HEK293 (cell line): ENCODE results near the gene YDJC.

Source experiments
- BCL11B ChIP-seq: fragments of 450-650 bp; formaldehyde crosslinking; IDR thresholded peaks from 2 replicates; pipeline ENCODE4 v1.5.1; 2016; ENCODE audit warnings: low read depth, missing biosample characterization, missing genetic modification characterization
- HOXC10 ChIP-seq: sonication (generic); formaldehyde crosslinking; IDR thresholded peaks from 2 replicates; pipeline ENCODE4 v1.8.1; 2023; ENCODE audit warnings: mild to moderate bottlenecking, missing genetic modification reagents
- KLF16 ChIP-seq: fragments of 450-650 bp; formaldehyde crosslinking; IDR thresholded peaks from 2 replicates; pipeline ENCODE4 v1.5.1; 2017; ENCODE audit warnings: missing biosample characterization, missing genetic modification characterization
- MYNN ChIP-seq: fragments of 450-650 bp; formaldehyde crosslinking; IDR thresholded peaks from 2 replicates; pipeline ENCODE4 v1.5.1; 2016; ENCODE audit warnings: missing biosample characterization, missing genetic modification characterization, borderline replicate concordance
- SCRT1 ChIP-seq: fragments of 450-650 bp; formaldehyde crosslinking; IDR thresholded peaks from 2 replicates; pipeline ENCODE4 v1.5.1; 2016; ENCODE audit warnings: missing biosample characterization, missing genetic modification characterization, borderline replicate concordance
- SETDB1 ChIP-seq: IDR thresholded peaks from one replicate; pipeline ENCODE4 v1.6.1; 2017; ENCODE audit warnings: mild to moderate bottlenecking, low read length, moderate library complexity, mixed read lengths; ENCODE audit not compliant: insufficient read length
- YY1 ChIP-seq: fragments of 450-650 bp; formaldehyde crosslinking; IDR thresholded peaks from 2 replicates; pipeline ENCODE4 v1.5.1; 2018; ENCODE audit warnings: missing biosample characterization, missing genetic modification characterization
- YY2 ChIP-seq: fragments of 450-650 bp; formaldehyde crosslinking; IDR thresholded peaks from 2 replicates; pipeline ENCODE4 v1.5.1; 2016; ENCODE audit warnings: missing biosample characterization, missing genetic modification characterization
- ZBTB17 ChIP-seq: fragments of 450-650 bp; formaldehyde crosslinking; IDR thresholded peaks from 2 replicates; pipeline ENCODE4 v1.5.1; 2016; ENCODE audit warnings: missing biosample characterization, missing genetic modification characterization
- ZBTB21 ChIP-seq: fragments of 450-650 bp; formaldehyde crosslinking; IDR thresholded peaks from 2 replicates; pipeline ENCODE4 v1.5.1; 2017; ENCODE audit warnings: missing biosample characterization, missing genetic modification characterization
- ZBTB48 ChIP-seq: fragments of 450-650 bp; formaldehyde crosslinking; IDR thresholded peaks from 2 replicates; pipeline ENCODE4 v1.5.1; 2016; ENCODE audit warnings: missing biosample characterization, missing genetic modification characterization
- ZFP69B ChIP-seq: fragments of 450-650 bp; formaldehyde crosslinking; IDR thresholded peaks from 2 replicates; pipeline ENCODE4 v1.5.1; 2016; ENCODE audit warnings: missing biosample characterization, missing genetic modification characterization
- ZIC2 ChIP-seq: fragments of 450-650 bp; formaldehyde crosslinking; IDR thresholded peaks from 2 replicates; pipeline ENCODE4 v1.5.1; 2016; ENCODE audit warnings: missing biosample characterization, missing genetic modification characterization
- ZNF112 ChIP-seq: fragments of 450-650 bp; formaldehyde crosslinking; IDR thresholded peaks from 2 replicates; pipeline ENCODE4 v1.5.0; 2017; ENCODE audit warnings: missing biosample characterization, missing genetic modification characterization
- ZNF155 ChIP-seq: fragments of 450-650 bp; formaldehyde crosslinking; IDR thresholded peaks from 2 replicates; pipeline ENCODE4 v1.5.1; 2016; ENCODE audit warnings: missing biosample characterization, missing genetic modification characterization
- ZNF2 ChIP-seq: fragments of 450-650 bp; formaldehyde crosslinking; IDR thresholded peaks from 2 replicates; pipeline ENCODE4 v1.5.1; 2016; ENCODE audit warnings: missing biosample characterization, missing genetic modification characterization
- ZNF24 ChIP-seq: fragments of 450-650 bp; formaldehyde crosslinking; IDR thresholded peaks from 2 replicates; pipeline ENCODE4 v1.5.1; 2016; ENCODE audit warnings: missing biosample characterization, missing genetic modification characterization
- ZNF311 ChIP-seq: fragments of 450-650 bp; formaldehyde crosslinking; IDR thresholded peaks from 2 replicates; pipeline ENCODE4 v1.5.1; 2017; ENCODE audit warnings: missing biosample characterization, missing genetic modification characterization, borderline replicate concordance
- ZNF335 ChIP-seq: fragments of 450-650 bp; formaldehyde crosslinking; conservative IDR thresholded peaks from 2 replicates; pipeline ENCODE4 v1.5.1; 2016; ENCODE audit warnings: missing biosample characterization, missing genetic modification characterization
- ZNF350 ChIP-seq: fragments of 450-650 bp; formaldehyde crosslinking; IDR thresholded peaks from 2 replicates; pipeline ENCODE4 v1.5.0; 2017; ENCODE audit warnings: missing biosample characterization, mild to moderate bottlenecking, missing genetic modification characterization
- ZNF404 ChIP-seq: fragments of 450-650 bp; formaldehyde crosslinking; IDR thresholded peaks from 2 replicates; pipeline ENCODE4 v1.5.1; 2017; ENCODE audit warnings: missing biosample characterization, missing genetic modification characterization
- ZNF426 ChIP-seq: fragments of 450-650 bp; formaldehyde crosslinking; IDR thresholded peaks from 2 replicates; pipeline ENCODE4 v1.5.1; 2017; ENCODE audit warnings: missing biosample characterization, missing genetic modification characterization, mild to moderate bottlenecking, inconsistent platforms, moderate library complexity
- ZNF548 ChIP-seq: fragments of 450-650 bp; formaldehyde crosslinking; IDR thresholded peaks from 2 replicates; pipeline ENCODE4 v1.5.1; 2016; ENCODE audit warnings: missing biosample characterization, missing genetic modification characterization
- ZNF549 ChIP-seq: fragments of 450-650 bp; IDR thresholded peaks from 2 replicates; pipeline ENCODE4 v1.5.1; 2018; ENCODE audit warnings: missing biosample characterization, missing genetic modification characterization, mild to moderate bottlenecking, inconsistent platforms, moderate library complexity
- ZNF558 ChIP-seq: fragments of 450-650 bp; formaldehyde crosslinking; IDR thresholded peaks from 2 replicates; pipeline ENCODE4 v1.5.1; 2016; ENCODE audit warnings: missing biosample characterization, missing genetic modification characterization
- ZNF585B ChIP-seq: fragments of 450-650 bp; formaldehyde crosslinking; IDR thresholded peaks from 2 replicates; pipeline ENCODE4 v1.5.1; 2016; ENCODE audit warnings: missing biosample characterization, missing genetic modification characterization
- ZNF596 ChIP-seq: fragments of 450-650 bp; IDR thresholded peaks from 2 replicates; pipeline ENCODE4 v1.5.0; 2018; ENCODE audit warnings: missing biosample characterization, mild to moderate bottlenecking, missing genetic modification characterization, moderate library complexity
- ZNF621 ChIP-seq: fragments of 450-650 bp; formaldehyde crosslinking; IDR thresholded peaks from 2 replicates; pipeline ENCODE4 v1.5.1; 2017; ENCODE audit warnings: missing biosample characterization, missing genetic modification characterization
- ZNF707 ChIP-seq: fragments of 450-650 bp; formaldehyde crosslinking; IDR thresholded peaks from 2 replicates; pipeline ENCODE4 v1.5.1; 2016; ENCODE audit warnings: missing biosample characterization, missing genetic modification characterization
- ZNF768 ChIP-seq: fragments of 450-650 bp; formaldehyde crosslinking; IDR thresholded peaks from 2 replicates; pipeline ENCODE4 v1.5.1; 2018; ENCODE audit warnings: missing biosample characterization, mild to moderate bottlenecking, missing genetic modification characterization
- ZNF776 ChIP-seq: fragments of 450-650 bp; formaldehyde crosslinking; IDR thresholded peaks from 2 replicates; pipeline ENCODE4 v1.5.0; 2017; ENCODE audit warnings: missing biosample characterization, missing genetic modification characterization, borderline replicate concordance
- ZNF777 ChIP-seq: fragments of 450-650 bp; formaldehyde crosslinking; IDR thresholded peaks from 2 replicates; pipeline ENCODE4 v1.5.1; 2017; ENCODE audit warnings: missing biosample characterization, missing genetic modification characterization, borderline replicate concordance
- ZNF837 ChIP-seq: fragments of 450-650 bp; formaldehyde crosslinking; IDR thresholded peaks from 2 replicates; pipeline ENCODE4 v1.5.1; 2016; ENCODE audit warnings: missing biosample characterization, missing genetic modification characterization
- ZSCAN23 ChIP-seq: fragments of 450-650 bp; formaldehyde crosslinking; IDR thresholded peaks from 2 replicates; pipeline ENCODE4 v1.5.1; 2016; ENCODE audit warnings: missing biosample characterization, missing genetic modification characterization
- TF ChIP-seq, protein P1 (sequence below): fragments of 450-650 bp; IDR thresholded peaks from 2 replicates; pipeline ENCODE4 v1.5.1; 2018; ENCODE audit warnings: missing biosample characterization, mild to moderate bottlenecking, missing genetic modification characterization
- TF ChIP-seq, protein P2 (sequence below): fragments of 450-650 bp; formaldehyde crosslinking; IDR thresholded peaks from 2 replicates; pipeline ENCODE4 v1.5.1; 2016; ENCODE audit warnings: missing biosample characterization, missing genetic modification characterization
- TF ChIP-seq, protein P3 (sequence below): fragments of 450-650 bp; formaldehyde crosslinking; IDR thresholded peaks from 2 replicates; pipeline ENCODE4 v1.5.1; 2016; ENCODE audit warnings: missing biosample characterization, missing genetic modification characterization
- TF ChIP-seq, protein P4 (sequence below): fragments of 450-650 bp; formaldehyde crosslinking; IDR thresholded peaks from 2 replicates; pipeline ENCODE4 v1.5.1; 2016; ENCODE audit warnings: missing biosample characterization, missing genetic modification characterization

The YDJC gene

DNA sequence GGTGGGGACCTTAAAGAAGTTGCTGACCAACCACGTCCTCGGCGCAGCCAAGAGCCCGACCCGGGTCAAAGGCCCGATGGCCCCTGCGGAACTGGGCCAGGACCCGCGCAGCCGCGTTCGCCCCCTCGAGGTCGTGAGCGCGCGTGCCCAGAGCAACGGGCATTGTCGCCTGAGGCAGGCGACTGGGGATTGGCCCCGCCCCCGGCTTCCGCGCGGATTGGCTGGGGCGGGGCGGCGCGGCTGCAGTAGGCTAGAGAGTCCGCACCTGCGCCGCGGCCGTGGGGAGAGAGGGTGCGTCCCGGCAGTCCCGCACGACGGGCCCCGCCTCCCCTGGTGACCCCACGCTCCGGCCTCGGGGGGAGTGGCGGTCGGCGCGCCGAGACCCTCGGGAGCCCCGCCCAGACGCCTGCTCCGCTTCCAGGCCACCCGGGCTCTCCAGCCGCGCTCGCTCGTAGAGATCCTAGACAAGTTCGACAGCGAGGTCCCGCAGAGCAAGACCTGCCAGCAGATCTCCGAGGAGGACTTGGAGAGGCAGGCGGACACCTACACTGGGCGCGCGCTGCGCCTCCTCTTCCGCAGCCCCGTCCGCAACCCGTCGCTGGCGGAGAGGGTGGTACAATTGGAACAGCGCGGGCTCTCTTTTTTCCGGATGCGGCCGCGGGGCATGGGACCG lies 27.7 kb upstream of the YDJC start (continued):
- TF ChIP-seq SETDB1 (no peak), ZNF311 (tag by site-specific recombination) (no peak), KLF16 (no peak), ZSCAN23 (tag by site-specific recombination) (no peak), ZFP69B (0 out of 2 replicates have a peak, but pooled peaks have one; percentile 43), BCL11B (tag by site-specific recombination) (no peak), ZNF837 (tag by site-specific recombination) (no peak), ZNF621 (tag by site-specific recombination) (no peak), ZBTB17 (peak; percentile 94), ZNF585B (tag by site-specific recombination) (0 out of 2 replicates have a peak, but pooled peaks have one; percentile 8), ZNF112 (tag by site-specific recombination) (no peak), YY2 (tag by site-specific recombination) (no peak), ZNF777 (peak; percentile 91; the same call in 1 of the 2 replicates), ZIC2 (tag by site-specific recombination) (peak; percentile 44; the same call in 1 of the 2 replicates), ZNF549 (no peak), ZNF776 (tag by site-specific recombination) (no peak), ZNF768 (tag by site-specific recombination) (no peak), ZBTB48 (tag by site-specific recombination) (no peak), ZNF335 (tag by site-specific recombination) (peak; percentile 26; the same call in 1 of the 2 replicates), ZNF558 (tag by site-specific recombination) (no peak), ZNF707 (tag by site-specific recombination) (no peak), ZNF350 (tag by site-specific recombination) (no peak), ZNF24 (tag by site-specific recombination) (no peak), ZNF155 (tag by site-specific recombination) (no peak), ZNF548 (tag by site-specific recombination) (no peak), SCRT1 (tag by site-specific recombination) (no peak), ZNF426 (tag by site-specific recombination) (no peak), HOXC10 (CRISPR knock-in tag) (no peak), ZNF404 (no peak), MYNN (tag by site-specific recombination) (no peak), YY1 (tag by site-specific recombination) (no peak), ZNF596 (tag by site-specific recombination) (0 out of 2 replicates have a peak, but pooled peaks have one; percentile 41), ZNF2 (tag by site-specific recombination) (no peak), ZBTB21 (no peak)
- TF ChIP-seq, protein P1, sequence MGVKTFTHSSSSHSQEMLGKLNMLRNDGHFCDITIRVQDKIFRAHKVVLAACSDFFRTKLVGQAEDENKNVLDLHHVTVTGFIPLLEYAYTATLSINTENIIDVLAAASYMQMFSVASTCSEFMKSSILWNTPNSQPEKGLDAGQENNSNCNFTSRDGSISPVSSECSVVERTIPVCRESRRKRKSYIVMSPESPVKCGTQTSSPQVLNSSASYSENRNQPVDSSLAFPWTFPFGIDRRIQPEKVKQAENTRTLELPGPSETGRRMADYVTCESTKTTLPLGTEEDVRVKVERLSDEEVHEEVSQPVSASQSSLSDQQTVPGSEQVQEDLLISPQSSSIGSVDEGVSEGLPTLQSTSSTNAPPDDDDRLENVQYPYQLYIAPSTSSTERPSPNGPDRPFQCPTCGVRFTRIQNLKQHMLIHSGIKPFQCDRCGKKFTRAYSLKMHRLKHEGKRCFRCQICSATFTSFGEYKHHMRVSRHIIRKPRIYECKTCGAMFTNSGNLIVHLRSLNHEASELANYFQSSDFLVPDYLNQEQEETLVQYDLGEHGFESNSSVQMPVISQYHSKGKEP, result no peak
- TF ChIP-seq, protein P2, sequence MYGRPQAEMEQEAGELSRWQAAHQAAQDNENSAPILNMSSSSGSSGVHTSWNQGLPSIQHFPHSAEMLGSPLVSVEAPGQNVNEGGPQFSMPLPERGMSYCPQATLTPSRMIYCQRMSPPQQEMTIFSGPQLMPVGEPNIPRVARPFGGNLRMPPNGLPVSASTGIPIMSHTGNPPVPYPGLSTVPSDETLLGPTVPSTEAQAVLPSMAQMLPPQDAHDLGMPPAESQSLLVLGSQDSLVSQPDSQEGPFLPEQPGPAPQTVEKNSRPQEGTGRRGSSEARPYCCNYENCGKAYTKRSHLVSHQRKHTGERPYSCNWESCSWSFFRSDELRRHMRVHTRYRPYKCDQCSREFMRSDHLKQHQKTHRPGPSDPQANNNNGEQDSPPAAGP (tag by site-specific recombination), result no peak; the same call in 1 of the 2 replicates
- TF ChIP-seq, protein P3, sequence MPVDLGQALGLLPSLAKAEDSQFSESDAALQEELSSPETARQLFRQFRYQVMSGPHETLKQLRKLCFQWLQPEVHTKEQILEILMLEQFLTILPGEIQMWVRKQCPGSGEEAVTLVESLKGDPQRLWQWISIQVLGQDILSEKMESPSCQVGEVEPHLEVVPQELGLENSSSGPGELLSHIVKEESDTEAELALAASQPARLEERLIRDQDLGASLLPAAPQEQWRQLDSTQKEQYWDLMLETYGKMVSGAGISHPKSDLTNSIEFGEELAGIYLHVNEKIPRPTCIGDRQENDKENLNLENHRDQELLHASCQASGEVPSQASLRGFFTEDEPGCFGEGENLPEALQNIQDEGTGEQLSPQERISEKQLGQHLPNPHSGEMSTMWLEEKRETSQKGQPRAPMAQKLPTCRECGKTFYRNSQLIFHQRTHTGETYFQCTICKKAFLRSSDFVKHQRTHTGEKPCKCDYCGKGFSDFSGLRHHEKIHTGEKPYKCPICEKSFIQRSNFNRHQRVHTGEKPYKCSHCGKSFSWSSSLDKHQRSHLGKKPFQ (tag by site-specific recombination), result no peak
- TF ChIP-seq, protein P4, sequence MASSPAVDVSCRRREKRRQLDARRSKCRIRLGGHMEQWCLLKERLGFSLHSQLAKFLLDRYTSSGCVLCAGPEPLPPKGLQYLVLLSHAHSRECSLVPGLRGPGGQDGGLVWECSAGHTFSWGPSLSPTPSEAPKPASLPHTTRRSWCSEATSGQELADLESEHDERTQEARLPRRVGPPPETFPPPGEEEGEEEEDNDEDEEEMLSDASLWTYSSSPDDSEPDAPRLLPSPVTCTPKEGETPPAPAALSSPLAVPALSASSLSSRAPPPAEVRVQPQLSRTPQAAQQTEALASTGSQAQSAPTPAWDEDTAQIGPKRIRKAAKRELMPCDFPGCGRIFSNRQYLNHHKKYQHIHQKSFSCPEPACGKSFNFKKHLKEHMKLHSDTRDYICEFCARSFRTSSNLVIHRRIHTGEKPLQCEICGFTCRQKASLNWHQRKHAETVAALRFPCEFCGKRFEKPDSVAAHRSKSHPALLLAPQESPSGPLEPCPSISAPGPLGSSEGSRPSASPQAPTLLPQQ, result peak; percentile 68
